ENCODE data around the gene RNF225. TPM values are rescaled to one million over a fixed set of nuclear protein-coding genes. Genes with fewer than 3 reads are reported as not detected.

The RNF225 gene
- total and polyA plus RNA-seq, 9 of the 15 experiments (the other 6 are each of a cell fraction or from before 2014, with no cell fraction given), result 0.33 TPM; not detected in 8

GRCh38 chr19:58362272-58362994 lies 33.0 kb upstream of the RNF225 start, which contains the start of gene ZNF497 (continued):
- TF ChIP-seq AFF4 (CRISPR knock-in tag; IDR thresholded peaks at IDR 0.05) (peak; percentile 6; the same call in 1 of the 2 replicates), ZBTB33 (CRISPR knock-in tag; IDR thresholded peaks at IDR 0.05) (0 out of 2 replicates have a peak, but pooled peaks have one; percentile 12), HDAC1 (IDR thresholded peaks at IDR 0.05) (peak; percentile 6 to 98; a peak in 2 of 4 replicates), PHF20 (IDR thresholded peaks at IDR 0.05; ENCODE audit: partially characterized antibody) (peak; percentile 94), ZNF609 (CRISPR knock-in tag; IDR thresholded peaks at IDR 0.05; ENCODE audit: borderline replicate concordance) (no peak; the same call in 1 of the 2 replicates), CREB3L1 (IDR thresholded peaks at IDR 0.05; ENCODE audit: borderline replicate concordance, low read depth) (peak; percentile 86), ZZZ3 (IDR thresholded peaks at IDR 0.05) (0 out of 2 replicates have a peak, but pooled peaks have one; percentile 36), SETDB1 (IDR thresholded peaks at IDR 0.05; ENCODE audit: low read length) (no peak), DPF2 (IDR thresholded peaks at IDR 0.05) (peak; percentile 75), ATF7 (IDR thresholded peaks at IDR 0.05) (peak; percentile 86; the same call in 1 of the 2 replicates), RBBP5 (IDR thresholded peaks at IDR 0.05; ENCODE audit: borderline replicate concordance, insufficient read depth, low read length, poor library complexity, severe bottlenecking) (peak; percentile 64), MLLT1 (IDR thresholded peaks at IDR 0.05) (peak; percentile 9 to 83; a peak in 2 of 4 replicates)
